HS-27A (cell line): ENCODE results near the gene BASP1.
"Not testable (repeated sequence)": the region's sequence is repeated elsewhere in the genome, so short reads cannot be mapped to it uniquely, and the experiment has no call there.

ENCODE experiments used
- DNase-seq: peaks from one replicate; pipeline ENCODE4 v3.0.0-alpha.2; 2012; ENCODE audit warnings: low read depth, missing footprints

The BASP1 gene

GRCh38 chr5:17191574-17191973, 25.9 kb upstream of the BASP1 start:
- DNase-seq: not testable (repeated sequence)

DNA sequence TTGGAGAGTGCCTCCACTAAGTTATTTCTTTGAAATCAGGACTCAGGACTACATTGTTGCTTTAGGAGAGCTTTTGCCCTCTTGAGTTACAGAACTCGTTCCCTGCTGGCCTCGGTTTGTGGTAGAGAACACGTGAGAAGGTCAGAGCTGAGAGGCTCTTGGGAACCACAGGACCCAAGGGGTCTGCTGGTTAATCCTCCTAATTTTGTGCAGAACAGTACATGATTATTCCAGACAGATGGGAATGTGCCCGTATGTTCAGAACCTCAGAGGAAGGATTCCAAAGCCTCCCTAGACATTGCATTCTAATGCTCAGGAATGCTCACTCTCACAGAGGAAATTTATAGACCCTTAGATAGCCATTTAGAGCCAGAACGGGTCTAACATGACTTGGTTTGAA, 25.2 kb upstream of the BASP1 start:
- DNase-seq: no peak

GRCh38 chr5:17196024-17196423, 21.4 kb upstream of the BASP1 start:
- DNase-seq: no peak

GRCh38 chr5:17196697-17197096, 20.7 kb upstream of the BASP1 start:
- DNase-seq: no peak

DNA sequence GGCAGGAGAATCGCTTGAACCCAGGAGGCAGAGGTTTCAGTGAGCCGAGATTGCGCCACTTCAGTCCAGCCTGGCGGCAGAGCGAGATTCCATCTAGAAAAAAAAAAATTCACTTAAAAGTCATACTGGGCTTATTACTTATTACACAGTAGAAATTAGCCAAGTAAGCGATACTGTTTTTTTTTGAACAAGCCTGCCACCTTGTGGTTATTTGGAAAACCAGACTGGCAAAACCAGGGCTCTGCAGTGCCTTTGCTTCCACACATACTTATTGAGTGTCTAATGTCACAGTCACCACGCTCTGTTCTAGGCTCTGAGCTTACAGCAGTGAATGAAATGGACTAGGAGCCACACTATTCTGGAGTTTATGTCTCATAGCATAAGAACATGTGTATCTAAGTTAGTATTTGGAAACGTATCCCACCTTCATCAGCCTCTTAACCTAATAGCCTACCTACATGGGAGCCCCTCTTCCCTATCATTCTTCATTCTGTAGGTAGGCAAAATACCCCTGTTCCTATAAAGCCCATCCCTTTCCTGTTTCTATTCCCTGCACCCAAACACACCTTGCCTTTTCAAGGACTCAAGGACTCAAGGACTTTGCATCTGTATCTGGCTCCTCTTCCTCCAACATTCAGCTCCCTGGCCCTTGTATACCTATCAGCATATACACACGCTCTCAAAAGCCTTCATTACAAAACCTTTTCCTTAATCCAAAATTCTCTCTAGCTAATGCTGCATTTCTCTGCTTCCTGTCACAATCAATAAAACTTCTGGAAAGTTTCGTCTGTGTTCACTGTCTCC, 13.9 kb upstream of the BASP1 start:
- DNase-seq: no peak

DNA sequence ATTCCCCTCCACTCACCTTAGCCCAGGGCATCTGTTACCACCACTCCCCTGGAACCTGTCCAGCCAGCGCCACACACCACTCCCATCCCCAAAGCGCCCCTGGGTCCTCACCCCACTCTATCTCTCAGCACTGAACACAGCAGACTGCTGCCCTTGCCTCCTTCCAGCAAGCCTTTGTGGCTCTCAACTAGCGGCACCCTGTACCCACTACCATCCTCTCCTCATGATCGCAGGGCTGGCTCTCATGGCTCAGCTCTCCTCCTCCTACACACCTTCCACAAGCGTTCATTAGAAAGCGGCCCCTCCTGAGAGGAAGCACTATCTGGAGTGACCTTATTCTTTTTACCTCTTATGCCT, 13.3 kb upstream of the BASP1 start:
- no peak for DNase-seq

DNA sequence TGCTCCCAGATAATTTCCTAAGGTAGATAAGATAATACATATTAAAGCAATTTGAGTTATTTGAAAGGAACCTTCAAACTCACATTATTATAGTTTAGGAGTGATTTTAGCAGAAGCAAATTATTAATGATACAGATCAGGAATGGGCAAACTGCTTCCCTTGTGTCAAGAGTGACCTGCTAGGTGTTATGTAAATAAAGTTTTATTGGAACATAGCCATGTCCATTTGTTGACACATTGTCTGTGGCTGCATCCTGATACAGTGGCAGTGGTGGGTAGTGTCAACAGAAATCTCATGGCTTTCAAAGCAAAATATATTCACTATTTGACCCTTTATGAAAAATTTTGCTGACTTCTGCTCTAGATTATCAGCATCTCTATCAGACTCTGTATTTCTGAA, 11.4 kb upstream of the BASP1 start:
- DNase-seq: no peak

DNA sequence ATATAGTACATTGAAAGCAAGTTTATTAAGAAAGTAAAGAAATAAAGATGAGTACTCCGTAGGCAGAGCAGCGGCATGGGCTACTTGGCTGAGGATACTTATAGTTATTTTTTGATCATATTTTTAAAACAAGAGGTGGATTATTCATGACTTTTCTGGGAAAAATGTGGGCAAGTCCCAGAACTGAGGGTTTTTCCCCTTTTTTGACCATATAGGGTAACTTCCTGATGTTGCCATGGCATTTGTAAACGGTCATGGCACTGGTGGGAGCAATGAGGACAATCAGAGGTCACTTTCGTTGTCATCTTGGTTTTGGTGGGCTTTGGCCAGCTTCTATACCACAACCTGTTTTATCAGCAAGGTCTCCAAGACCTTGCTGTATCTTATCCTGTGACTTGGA, 5.2 kb upstream of the BASP1 start:
- no peak for DNase-seq

DNA sequence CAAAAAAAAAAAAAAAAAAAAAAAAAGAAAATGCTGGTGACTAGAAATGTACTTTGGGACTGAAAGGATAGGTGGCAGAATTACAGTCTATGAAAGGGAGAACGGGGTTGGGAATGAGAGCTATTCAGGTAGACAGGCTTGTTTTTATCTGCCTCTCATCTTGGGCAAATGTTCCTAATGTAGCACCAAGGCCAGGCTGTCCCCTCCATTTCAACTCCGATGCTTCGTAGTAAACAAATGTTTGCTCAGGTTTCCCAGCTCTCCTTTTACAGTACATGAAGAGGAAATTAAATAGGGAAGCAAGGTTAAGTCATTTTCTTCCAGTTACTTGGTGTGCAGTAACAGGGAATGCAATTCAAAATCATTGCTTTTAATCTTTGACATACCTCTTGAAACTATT, 4.4 kb upstream of the BASP1 start:
- DNase-seq: no peak

- no peak for DNase-seq
These were observed 3.5 kb upstream of the BASP1 start for GRCh38 chr5:17213938-17214337.

DNA sequence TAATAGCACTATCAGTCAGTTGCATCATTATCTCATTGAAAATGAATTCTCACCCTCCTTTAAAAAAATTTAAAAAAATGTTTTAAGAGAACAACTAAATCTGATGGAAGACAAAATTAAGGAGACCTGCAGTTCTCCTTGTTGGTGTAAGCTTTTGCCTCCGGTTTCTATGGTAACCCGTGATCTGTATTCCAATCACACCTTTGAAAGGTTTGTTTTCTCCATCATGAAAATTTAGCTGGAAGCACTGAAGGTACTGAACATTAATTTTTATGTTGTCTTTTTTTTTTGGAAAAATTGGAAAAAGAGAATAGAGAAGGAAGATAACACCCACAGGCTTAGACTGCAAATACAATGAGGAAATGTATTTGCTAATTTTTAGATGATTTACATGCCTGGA, 2.5 kb upstream of the BASP1 start:
- no peak for DNase-seq

GRCh38 chr5:17215361-17215760, 2.1 kb upstream of the BASP1 start:
- no peak for DNase-seq

- DNase-seq: peak; percentile 82
These were observed 1.1 kb upstream of the BASP1 start for GRCh38 chr5:17216176-17216973.

GRCh38 chr5:17216974-17217492, 398 bp upstream of the BASP1 start:
- DNase-seq: peak; percentile 58

DNA sequence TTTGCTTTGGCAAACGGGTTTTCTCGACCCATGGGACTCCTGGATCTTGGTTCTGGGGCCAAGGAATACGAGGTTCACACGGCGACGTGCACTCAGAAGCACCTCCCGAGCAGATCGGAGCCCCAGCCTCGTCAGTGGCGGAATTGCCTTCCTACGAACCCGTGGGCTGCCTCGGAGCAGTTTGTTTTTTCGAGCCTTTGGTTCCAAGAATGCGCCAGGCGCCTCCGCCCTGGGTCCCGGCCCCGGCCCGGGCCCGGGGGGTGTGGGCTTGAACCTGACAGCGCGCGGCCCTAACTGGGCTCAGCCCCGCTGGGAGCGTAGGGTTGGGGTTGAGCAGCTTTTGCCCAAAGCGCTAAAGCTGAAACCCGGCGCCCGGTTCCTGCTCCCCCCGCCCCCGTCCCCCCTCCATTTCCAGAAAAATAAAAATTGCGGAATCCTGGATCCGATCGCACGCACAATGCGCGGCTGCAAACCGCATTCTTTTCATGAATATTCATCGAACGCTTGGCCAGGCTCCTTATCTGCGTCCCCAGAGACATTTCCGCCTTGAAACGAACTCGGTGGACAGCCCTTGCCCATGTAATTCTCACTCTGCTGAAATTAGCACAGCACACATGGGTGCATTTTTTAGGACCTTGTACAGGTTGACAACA, 1.0 kb downstream of the BASP1 start:
- DNase-seq: peak; percentile 78

- no peak for DNase-seq
These were observed 1.6 kb downstream of the BASP1 start for GRCh38 chr5:17219006-17219422.

DNA sequence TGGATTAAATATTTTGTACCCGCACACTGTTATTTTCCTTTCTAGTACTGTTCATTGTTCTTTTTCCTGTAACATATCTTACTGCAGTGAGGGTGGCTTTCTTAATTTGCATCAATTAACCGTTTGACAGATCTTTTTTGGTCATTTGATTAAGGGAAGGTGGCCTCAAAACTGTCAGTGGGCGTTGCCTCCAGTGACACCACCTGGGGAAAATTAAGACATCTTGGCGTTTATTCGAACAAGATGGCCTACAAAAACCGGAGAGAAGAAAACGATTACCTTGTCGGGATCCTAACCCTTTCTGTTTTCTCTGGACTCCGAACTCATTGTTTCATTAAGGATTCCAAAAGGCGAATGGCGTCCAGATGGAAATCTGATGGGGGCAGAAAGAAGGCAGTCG, 2.0 kb downstream of the BASP1 start:
- DNase-seq: no peak

GRCh38 chr5:17219992-17220391, 2.6 kb downstream of the BASP1 start:
- no peak for DNase-seq

DNA sequence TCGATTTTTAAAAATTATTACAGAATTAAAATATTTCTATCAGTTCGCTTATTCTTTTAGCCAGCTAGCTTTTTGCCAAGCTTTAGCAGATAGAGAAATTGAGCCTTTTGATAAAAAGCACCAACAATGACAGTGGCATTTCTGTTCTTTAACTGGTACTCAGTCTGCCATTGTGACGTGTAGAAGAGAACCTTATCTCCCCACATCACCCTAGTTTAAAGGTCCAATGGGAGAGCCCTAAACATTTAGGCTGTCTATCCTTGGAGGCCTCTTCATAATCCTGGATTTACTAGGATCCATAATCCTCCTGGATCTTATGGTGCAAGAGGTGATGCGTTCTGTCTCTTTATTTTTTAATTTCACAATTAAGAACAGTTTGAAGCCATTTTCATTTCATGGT, 3.0 kb downstream of the BASP1 start:
- DNase-seq: no peak

GRCh38 chr5:17221843-17222636, 4.6 kb downstream of the BASP1 start:
- no peak for DNase-seq

DNA sequence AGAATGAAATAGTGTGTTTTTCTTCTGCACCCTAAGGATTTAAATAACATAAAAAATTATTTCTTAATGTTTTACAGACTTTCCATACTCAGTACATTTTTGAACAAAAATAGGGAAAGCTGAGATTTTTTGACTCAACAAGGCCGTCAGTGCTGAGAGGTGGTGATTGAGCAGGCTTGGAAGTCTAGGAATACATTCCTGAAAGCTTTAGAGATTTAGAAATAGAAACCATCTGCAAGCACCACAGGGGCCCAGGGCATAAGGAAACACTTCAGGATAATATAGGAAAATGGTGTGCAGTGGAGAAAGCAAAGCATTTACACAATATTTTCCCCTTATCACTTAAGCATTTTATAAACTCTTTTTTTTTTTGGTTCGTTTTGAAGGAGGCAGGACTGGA, 5.2 kb downstream of the BASP1 start:
- no peak for DNase-seq
